NCI-H146 (cell line): ENCODE measurements around the gene SESN1.

ENCODE experiments used
- DNase-seq: peaks from one replicate; lab custom pipeline; 2025; lab: John Stamatoyannopoulos, UW

Gene SESN1

DNA sequence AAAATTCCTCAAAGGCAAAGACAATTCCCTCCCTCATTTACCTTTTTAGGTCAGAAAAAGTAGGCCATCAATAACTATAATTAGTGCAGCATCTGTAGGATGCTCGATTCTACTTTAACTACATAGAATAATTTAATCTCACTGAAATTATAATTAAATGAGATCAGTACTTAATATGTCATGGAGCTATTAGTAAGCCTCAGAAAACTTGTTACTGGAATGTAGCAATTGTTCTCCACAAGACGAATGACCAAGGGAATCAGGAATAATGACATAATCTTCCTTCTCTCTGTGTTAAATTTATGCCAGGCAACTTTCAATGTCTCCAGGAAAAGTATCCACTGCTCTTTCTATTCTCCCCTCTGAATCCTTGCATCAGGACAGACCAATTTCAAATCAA is 34.1 kb downstream of the SESN1 start:
- no peak for DNase-seq

- no peak for DNase-seq
These were observed 35.0 kb downstream of the SESN1 start for GRCh38 chr6:109059571-109060021.

DNA sequence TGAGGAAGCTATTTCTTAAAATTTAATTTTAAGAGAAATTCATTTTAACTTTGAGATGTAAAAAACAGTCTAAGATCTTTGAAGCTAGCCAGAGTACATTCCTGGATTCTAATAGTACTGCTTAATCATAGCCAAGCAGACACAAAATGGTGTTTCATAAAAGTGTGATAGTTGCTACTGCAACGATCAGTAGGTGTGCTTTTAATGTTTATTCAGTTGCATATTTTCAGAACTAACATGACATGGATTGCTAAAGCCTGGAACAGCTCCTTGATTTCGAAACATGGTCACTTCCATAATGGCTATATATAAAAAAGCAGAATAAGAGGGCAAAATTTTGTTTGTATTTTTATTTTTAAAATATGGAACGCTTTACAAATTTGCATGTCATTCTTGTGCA is 35.5 kb downstream of the SESN1 start:
- DNase-seq, result no peak

- DNase-seq, result no peak
These were observed 36.0 kb downstream of the SESN1 start for GRCh38 chr6:109058620-109059019.

DNA sequence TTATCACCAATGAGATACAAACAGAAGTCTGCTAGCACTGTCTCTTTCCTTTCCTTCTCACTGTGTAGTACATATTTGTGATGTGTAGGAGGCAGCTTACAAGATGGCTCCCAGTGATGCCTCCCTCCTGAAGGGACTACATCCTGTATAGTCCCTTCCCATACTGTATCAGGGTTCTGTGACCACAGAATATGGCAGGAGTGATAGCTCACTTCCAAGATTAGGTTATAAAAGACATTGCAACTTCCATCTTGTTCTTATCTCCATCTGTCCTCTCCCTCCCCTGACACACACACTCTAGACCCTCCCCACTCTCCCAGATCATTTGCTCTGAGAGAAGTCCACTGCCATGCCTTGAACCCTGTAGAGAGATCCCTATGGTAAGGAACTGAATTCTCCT is 38.0 kb downstream of the SESN1 start:
- no peak for DNase-seq

DNA sequence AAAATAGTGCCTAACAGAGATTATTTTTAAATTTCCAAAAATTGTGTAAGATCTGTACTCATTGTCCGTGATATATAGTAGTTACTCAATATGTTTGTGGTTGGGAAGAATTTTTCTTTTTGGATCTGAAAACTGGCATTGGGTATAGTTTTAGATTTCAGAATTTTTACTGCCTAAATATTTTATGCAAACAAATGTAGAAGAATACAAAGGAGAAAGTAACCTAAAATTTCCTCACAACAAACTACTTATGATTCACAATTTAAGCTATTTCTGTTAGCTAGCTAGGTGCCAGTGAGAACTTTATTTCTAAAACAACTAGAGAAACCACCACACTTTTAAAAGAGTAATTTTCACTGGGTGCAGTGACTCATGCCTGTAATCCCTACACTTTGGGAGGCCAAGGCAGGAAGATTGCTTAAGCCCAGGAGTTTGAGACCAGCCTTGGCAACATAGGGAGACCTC is 38.8 kb downstream of the SESN1 start:
- no peak for DNase-seq

DNA sequence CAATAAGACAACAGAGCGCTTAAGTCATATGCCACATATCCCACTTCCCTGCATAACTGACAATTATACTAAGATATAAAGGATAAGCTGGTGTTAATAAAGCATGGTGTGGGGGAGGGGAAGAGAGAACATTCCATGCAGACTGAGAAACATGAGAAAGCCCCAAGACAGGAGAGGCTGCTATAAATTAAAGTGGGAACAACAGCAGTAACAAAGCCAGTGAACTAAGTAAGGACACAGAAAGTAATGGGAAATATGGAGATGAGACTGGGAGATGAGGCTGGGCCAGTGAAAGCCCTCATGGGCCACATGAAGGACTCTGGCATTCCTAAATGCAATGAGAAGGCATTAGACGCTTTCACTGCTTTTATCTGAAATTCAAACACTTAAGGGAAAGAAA is 41.3 kb downstream of the SESN1 start:
- DNase-seq, result no peak

GRCh38 chr6:109052852-109053251 is 41.8 kb downstream of the SESN1 start:
- DNase-seq, result no peak

GRCh38 chr6:109052018-109052651 is 42.5 kb downstream of the SESN1 start:
- DNase-seq, result no peak

DNA sequence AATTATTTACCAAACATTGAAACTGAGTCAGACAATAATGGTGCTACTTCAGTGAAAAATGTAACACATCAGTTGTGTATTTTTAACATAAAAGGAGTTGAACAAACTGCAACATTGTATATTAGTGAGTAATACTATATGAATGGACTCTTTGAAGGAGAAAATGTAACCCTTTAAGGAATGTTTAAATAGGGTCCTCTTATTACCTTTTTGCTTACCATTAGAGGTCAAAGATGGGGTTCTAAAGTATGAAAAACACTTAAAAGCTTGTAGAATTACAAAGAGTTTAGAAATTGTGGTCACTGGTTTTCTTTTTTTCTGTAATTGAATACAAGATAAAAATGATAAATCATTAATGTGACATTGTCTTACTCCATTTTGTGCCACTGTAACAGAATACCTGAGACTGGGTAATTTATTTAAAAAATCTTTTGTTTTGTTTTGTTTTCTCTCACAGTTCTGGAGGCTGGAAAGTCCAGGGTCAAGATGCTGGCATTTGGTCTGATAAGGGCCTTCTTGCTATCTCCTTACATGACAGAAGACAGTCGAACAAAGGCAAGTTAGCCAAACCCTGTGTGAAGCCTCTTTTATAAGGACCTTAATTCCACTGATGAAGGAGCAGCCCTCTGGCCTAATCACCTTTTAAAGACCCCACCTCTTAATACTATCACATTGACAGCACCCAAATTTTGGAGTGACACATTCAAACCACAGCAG is 43.2 kb downstream of the SESN1 start:
- no peak for DNase-seq

- DNase-seq, result no peak
These were observed 44.1 kb downstream of the SESN1 start for GRCh38 chr6:109050447-109051102.

GRCh38 chr6:109050012-109050411 is 44.6 kb downstream of the SESN1 start:
- no peak for DNase-seq

DNA sequence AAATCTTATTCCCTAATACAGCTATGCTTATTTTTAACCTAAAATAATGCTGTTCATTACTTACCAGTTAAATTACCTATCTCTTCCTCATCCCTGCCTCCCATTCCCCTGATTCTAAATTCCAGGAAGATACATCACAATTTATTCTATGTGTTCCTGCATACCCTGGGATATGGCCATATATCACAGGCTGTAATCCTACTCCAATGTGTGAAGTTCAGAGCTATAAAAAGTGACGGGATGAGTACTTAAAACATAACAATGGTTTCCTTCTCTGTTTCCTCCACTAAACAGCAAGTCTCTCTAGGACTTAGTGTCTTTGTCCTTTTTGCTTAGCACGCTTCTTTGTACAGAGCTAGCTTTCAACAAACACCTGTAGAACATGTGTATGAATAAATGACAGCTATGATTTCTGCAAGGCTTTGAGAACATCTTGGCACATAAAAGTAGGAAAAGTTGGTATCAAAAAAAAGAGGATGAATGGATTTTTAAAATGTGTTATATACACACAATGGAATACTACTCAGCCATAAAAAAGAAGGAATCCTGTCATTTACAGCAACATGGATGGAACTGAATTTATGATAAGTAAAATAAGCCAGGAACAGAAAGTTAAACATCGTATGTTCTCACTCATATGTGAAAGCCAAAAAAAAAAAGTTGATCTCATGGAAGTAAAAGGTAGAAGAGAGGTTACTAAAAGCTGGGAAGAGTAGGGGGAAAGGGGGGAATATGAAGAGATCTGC is 45.8 kb downstream of the SESN1 start:
- no peak for DNase-seq

GRCh38 chr6:109048176-109048575 is 46.5 kb downstream of the SESN1 start:
- no peak for DNase-seq

DNA sequence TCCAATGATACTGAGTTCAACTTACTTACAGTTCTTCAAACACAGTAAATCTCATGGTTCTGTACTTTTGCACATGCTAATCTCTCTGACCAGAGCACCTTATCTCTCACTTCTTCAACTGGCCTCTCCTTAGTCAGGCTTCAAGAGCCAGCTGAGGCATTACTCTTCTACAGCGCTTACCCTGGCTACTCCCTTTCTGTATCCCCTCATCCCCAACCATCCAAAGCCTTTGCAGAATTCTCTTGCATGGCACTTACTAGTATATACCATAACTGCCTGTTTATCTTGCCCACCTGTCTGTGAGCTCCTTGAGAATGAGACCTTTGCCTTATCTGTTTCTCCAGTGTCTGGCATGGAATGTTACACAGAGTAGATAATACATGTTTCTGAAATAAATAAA is 49.2 kb downstream of the SESN1 start:
- no peak for DNase-seq

DNA sequence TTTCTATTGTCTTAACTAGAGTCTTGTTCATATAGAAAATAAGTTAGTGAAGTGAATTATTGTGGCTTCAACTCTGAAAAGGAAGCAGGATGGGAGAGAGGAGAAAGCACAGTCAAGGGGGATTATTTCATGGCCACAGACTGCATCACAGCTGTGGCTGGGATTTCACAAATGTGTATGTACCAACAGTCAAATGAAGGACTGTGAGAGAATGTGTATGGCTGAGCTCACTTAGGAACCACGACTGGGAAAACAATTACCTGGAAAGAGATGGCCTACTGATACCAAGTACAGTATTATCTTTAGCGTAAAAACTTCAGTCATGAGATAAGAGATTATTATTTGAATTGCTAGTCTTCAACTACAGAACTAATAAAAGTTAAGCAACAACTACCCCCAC is 54.9 kb downstream of the SESN1 start:
- DNase-seq, result no peak

GRCh38 chr6:109038837-109039398 is 55.7 kb downstream of the SESN1 start:
- DNase-seq, result no peak

DNA sequence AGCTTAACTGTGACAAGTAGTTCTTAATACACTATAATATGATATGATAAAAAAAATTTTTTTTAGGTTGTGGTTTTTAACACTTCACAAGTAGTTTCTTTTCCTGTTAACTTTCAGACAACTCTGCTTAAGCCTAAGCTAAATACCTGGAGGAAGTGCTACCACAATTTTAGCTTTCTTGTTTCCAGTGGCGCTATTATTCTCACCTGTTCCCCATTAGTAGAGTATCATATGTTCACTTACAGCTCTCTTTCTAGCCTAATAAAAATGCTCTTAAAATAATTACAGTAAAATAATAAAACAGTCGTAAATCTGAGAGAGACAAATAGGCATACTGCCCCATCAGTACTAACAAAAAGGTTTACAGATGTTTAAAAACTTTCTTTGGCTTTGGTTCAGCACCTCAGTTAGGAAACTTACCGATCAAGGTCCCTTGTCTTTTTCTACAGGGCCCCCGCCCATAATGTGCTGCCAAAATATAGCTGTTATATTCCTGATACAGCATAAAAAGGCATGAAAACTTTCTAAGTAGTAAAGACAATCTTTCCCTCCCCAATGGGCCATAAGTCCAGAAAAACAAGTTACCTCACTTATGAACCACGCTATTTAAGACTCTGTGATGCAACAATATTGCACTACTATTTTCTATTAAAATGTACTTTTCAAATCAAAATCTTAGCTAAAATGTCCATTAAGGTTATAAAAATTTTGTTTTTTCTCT is 57.9 kb downstream of the SESN1 start:
- DNase-seq, result no peak

GRCh38 chr6:109034526-109034925 is 60.1 kb downstream of the SESN1 start:
- no peak for DNase-seq

GRCh38 chr6:109033655-109034054 is 61.0 kb downstream of the SESN1 start:
- DNase-seq, result no peak

GRCh38 chr6:109031416-109031815 is 63.2 kb downstream of the SESN1 start:
- no peak for DNase-seq

DNA sequence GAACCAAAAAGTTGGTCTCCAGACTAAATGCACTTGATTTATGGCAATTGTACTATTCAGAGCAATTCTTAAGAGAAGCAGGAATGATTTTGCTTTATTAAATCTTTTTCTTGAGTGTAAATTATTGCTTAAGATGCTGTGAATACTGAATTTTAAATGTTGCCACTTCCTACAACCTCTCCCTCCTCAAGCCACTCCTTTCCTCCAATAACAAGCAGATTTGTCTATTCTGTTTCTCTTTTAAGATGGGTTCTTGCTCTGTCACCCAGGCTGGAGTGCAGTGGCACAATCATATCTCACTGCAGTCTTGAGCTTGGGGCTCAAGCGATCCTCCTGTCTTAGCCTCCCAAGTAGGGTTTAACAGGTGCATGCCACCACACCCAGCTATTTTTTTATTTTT is 65.3 kb downstream of the SESN1 start:
- no peak for DNase-seq
